AG09319 (cell line): ENCODE data around the gene IL32.

Source experiments
- DNase-seq: peaks from one replicate; pipeline ENCODE4 v3.0.0-alpha.2; 2010; ENCODE audit warnings: low read depth; ENCODE audit errors: extremely low read depth
- CTCF ChIP-seq: IDR thresholded peaks from 2 replicates; pipeline ENCODE4 v1.5.1; 2011; ENCODE audit warnings: low read depth, mild to moderate bottlenecking, inconsistent platforms, low read length, moderate library complexity

Gene IL32

GRCh38 chr16:3101841-3102470, 36.5 kb downstream of the IL32 start:
- no peak for DNase-seq
- TF ChIP-seq CTCF, result no peak

- DNase-seq, result peak; percentile 68
- no peak for TF ChIP-seq CTCF
Observed at GRCh38 chr16:3106205-3106928, 40.9 kb downstream of the IL32 start.

GRCh38 chr16:3112058-3112880, 46.8 kb downstream of the IL32 start, which contains the start of gene ZNF205:
ZNF205 (plus strand) TSS chr16:3112586; CDS start chr16:3113431, 845 bp downstream.
- no peak for TF ChIP-seq CTCF
- DNase-seq, result no peak

GRCh38 chr16:3112881-3113574, 47.6 kb downstream of the IL32 start:
- no peak for DNase-seq
- no peak for TF ChIP-seq CTCF

GRCh38 chr16:3113765-3114479, 48.5 kb downstream of the IL32 start:
- DNase-seq, result no peak

More at GRCh38 chr16:3113765-3114479, 48.5 kb downstream of the IL32 start:
- TF ChIP-seq CTCF, result no peak
